Muscle of leg (tissue), 11 donors: Measurements from ENCODE around the gene QSOX1. TPM values are rescaled to one million over a fixed set of nuclear protein-coding genes. Genes with fewer than 3 reads are reported as not detected.
"Not testable (repeated sequence)": the region's sequence is repeated elsewhere in the genome, so short reads cannot be mapped to it uniquely, and the experiment has no call there.

Experiments
- DNase-seq: peaks from one replicate; pipeline ENCODE4 v3.0.0; 2013
- H3K27ac ChIP-seq: one replicate; pipeline ENCODE4 v1.5.1; 2013; ENCODE audit warnings: mild to moderate bottlenecking, low read length, control low read depth
- H3K27me3 ChIP-seq: one replicate; pipeline ENCODE4 v1.6.1; 2013; ENCODE audit warnings: low read length; ENCODE audit not compliant: control insufficient read depth, insufficient read depth
- H3K36me3 ChIP-seq: one replicate; pipeline ENCODE4 v1.6.1; 2013; ENCODE audit warnings: low read length; ENCODE audit not compliant: control insufficient read depth, insufficient read depth
- H3K4me1 ChIP-seq: one replicate; pipeline ENCODE4 v1.6.1; 2013; ENCODE audit warnings: low read length; ENCODE audit not compliant: control insufficient read depth, insufficient read depth
- H3K4me3 ChIP-seq: one replicate; pipeline ENCODE4 v1.5.1; 2013; ENCODE audit warnings: low read length, control low read depth
- H3K9me3 ChIP-seq: replicated peaks from 2 replicates; pipeline ENCODE4 v1.6.1; 2013; ENCODE audit warnings: low read depth, low read length; ENCODE audit not compliant: control insufficient read depth
- WGBS: methylation state at CpG from one replicate; pipeline ENCODE4 v1.1.5; 2013; ENCODE audit warnings: missing lambda C conversion rate; ENCODE audit not compliant: insufficient coverage; 5-methylcytosine and 5-hydroxymethylcytosine counted together
- polyA plus RNA-seq, 8 donors: library from polyadenylated mRNA; unstranded; fragments of 120-200 nt; gene quantifications; one replicate each; pipeline versions ENCODE4 v1.2.1 to v1.2.3, GENCODE V29; 2013; ENCODE audit warnings: inconsistent platforms in 1 of 8, low replicate concordance in 1 of 8; ENCODE audit not compliant: insufficient read length in 8 of 8, insufficient read depth in 1 of 8
- total RNA-seq: library from RNA; stranded (reverse); fragments of 120-200 nt; gene quantifications from one replicate; pipeline ENCODE4 v1.2.4, GENCODE V29; 2013

Gene QSOX1
- total and polyA plus RNA-seq, 9 donors = 16.0 to 43.5 (median 33.1) TPM

- H3K4me1 ChIP-seq = peaks cover 4% of the 10 kb centered on the region
- no peaks in the 10 kb centered on the region for H3K9me3 ChIP-seq
- H3K27ac ChIP-seq = no peak overlapping the region
- no peak overlapping the region for H3K4me3 ChIP-seq
- DNase-seq = no peak
- no peaks in the 10 kb centered on the region for H3K27me3 ChIP-seq
- H3K36me3 ChIP-seq = peaks cover 19% of the 10 kb centered on the region
- 83% methylated on average over 1 of the region's 3 CpGs for WGBS
These were observed 40.7 kb downstream of the QSOX1 start for GRCh38 chr1:180195401-180195800.

DNA sequence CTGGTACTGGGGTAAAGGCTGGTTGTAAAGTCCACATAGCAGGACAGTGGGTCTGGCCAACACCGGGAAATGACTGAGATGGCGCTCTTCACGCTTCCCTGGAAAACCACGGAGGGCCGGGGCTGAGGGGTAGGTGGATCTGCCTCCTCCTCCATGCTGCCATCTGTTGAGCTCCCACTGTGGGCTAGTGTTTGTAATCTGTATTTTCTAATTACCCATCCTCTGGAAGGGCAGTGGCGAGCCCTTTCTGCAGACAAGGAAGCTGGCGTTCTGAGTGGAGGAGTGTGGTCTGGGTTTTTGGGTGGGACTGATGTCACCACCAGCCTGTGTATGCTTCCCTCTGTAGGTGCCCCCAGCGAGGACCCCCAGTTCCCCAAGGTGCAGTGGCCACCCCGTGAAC lies 41.2 kb downstream of the QSOX1 start:
- Histone ChIP-seq H3K27me3 (no peaks in the 10 kb centered on the region), H3K9me3 (no peaks in the 10 kb centered on the region), H3K27ac (no peak overlapping the region), H3K4me1 (peaks cover 4% of the 10 kb centered on the region), H3K36me3 (peaks cover 15% of the 10 kb centered on the region), H3K4me3 (no peak overlapping the region)
- WGBS = 88% methylated on average over 3 of the region's 9 CpGs
- no peak for DNase-seq

DNA sequence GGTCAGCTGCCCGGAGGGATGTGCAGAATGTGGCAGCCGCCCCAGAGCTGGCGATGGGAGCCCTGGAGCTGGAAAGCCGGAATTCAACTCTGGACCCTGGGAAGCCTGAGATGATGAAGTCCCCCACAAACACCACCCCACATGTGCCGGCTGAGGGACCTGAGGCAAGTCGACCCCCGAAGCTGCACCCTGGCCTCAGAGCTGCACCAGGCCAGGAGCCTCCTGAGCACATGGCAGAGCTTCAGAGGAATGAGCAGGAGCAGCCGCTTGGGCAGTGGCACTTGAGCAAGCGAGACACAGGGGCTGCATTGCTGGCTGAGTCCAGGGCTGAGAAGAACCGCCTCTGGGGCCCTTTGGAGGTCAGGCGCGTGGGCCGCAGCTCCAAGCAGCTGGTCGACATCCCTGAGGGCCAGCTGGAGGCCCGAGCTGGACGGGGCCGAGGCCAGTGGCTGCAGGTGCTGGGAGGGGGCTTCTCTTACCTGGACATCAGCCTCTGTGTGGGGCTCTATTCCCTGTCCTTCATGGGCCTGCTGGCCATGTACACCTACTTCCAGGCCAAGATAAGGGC lies 41.9 kb downstream of the QSOX1 start:
- Histone ChIP-seq H3K27me3 (no peaks in the 10 kb centered on the region), H3K4me3 (no peak overlapping the region), H3K9me3 (no peaks in the 10 kb centered on the region), H3K36me3 (peaks cover 9% of the 10 kb centered on the region), H3K27ac (no peak overlapping the region), H3K4me1 (peaks cover 4% of the 10 kb centered on the region)
- 83% methylated on average over 10 of the region's 17 CpGs for WGBS
- DNase-seq = no peak

- no peak overlapping the region for H3K4me3 ChIP-seq
- no peak overlapping the region for H3K27ac ChIP-seq
- no peaks in the 10 kb centered on the region for H3K9me3 ChIP-seq
- peaks cover 8% of the 10 kb centered on the region for H3K36me3 ChIP-seq
- peaks cover 2% of the 10 kb centered on the region for H3K27me3 ChIP-seq
- H3K4me1 ChIP-seq = peaks cover 4% of the 10 kb centered on the region
- 52% methylated on average over 3 of the region's 5 CpGs for WGBS
- no peak for DNase-seq
These were observed 42.6 kb downstream of the QSOX1 start for GRCh38 chr1:180197231-180197630.

DNA sequence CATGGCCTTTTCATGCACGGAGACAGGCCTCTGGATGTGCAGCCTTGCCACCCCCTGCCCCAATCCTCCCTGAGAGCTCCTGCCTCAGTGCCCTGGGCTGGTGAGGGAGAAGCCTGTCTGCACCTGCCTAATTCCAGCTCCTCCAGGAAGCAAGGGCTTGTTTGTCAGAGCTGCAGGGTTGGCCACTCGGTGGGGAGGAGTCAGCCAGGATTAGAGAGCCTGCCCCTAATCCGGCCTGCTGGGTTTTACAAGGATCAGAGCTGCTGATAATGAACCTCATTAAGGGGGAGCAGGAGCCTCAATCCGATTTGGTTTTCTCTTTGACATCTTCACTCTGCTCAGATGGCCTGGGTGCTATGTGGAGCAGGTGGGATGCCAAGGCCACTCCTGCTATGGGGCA lies 43.5 kb downstream of the QSOX1 start:
- Histone ChIP-seq H3K9me3 (no peaks in the 10 kb centered on the region), H3K4me3 (no peak overlapping the region), H3K27me3 (peaks cover 2% of the 10 kb centered on the region), H3K27ac (no peak overlapping the region), H3K36me3 (peaks cover 8% of the 10 kb centered on the region), H3K4me1 (peaks cover 4% of the 10 kb centered on the region)
- DNase-seq = no peak
- 52% methylated on average over 3 of the region's 4 CpGs for WGBS

DNA sequence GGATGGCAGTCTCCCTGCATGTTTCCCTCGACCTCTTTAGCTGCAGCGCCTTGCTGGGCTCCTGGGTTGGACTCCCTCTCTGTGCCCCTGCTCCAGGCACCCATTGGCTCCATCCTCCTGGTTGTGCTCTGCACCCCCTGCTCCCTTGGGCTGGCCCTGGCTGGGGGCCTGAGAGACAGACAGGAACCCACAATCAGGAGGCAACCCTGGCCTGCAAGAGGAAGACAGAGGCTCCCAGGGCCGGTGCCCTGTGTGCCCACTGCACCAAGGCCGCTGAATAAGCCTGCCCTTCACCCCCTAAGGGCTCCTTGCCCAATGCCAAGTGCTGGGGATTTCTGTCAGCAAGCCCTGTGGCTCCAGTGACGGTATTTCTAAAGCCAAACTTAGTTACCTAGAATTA lies 43.9 kb downstream of the QSOX1 start:
- Histone ChIP-seq H3K9me3 (no peaks in the 10 kb centered on the region), H3K4me1 (peaks cover 4% of the 10 kb centered on the region), H3K27ac (no peak overlapping the region), H3K27me3 (peaks cover 2% of the 10 kb centered on the region), H3K36me3 (peaks cover 8% of the 10 kb centered on the region), H3K4me3 (no peak overlapping the region)
- 89% methylated on average over 5 of the region's 5 CpGs for WGBS
- DNase-seq = no peak

DNA sequence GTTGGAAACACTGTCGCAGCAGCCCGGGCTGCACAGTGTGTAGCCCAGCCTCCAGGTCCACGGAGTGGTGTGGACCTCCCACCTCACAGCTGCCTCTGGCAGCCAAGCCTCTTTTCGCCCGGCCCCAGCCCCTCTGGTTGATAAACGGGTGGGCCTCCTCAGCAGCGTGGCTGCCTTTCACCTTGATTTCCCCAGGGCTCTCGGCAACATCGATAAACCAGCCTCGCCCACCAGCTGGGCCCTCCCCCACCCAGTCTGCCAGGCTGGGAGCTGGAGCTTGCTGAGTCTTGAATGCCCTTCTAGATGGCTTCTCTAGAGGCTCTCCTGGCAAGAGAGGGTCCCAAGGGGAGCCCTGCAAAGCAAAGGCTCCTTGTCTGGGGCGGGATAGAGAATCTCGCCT lies 44.3 kb downstream of the QSOX1 start:
- H3K27ac ChIP-seq = no peak overlapping the region
- H3K36me3 ChIP-seq = peaks cover 8% of the 10 kb centered on the region
- WGBS = 79% methylated on average over 12 of the region's 12 CpGs
- H3K9me3 ChIP-seq = no peaks in the 10 kb centered on the region
- peaks cover 2% of the 10 kb centered on the region for H3K27me3 ChIP-seq
- peaks cover 4% of the 10 kb centered on the region for H3K4me1 ChIP-seq
- DNase-seq = no peak
- H3K4me3 ChIP-seq = no peak overlapping the region

GRCh38 chr1:180201451-180202200 lies 47.0 kb downstream of the QSOX1 start:
- 80% methylated on average over 6 of the region's 7 CpGs for WGBS

GRCh38 chr1:180202588-180202987 lies 47.9 kb downstream of the QSOX1 start:
- not testable (repeated sequence) for H3K27ac ChIP-seq, H3K9me3 ChIP-seq, H3K27me3 ChIP-seq, H3K4me3 ChIP-seq, H3K36me3 ChIP-seq, H3K4me1 ChIP-seq, DNase-seq
- 80% methylated on average over 4 of the region's 5 CpGs for WGBS

More at GRCh38 chr1:180201451-180202200, 47.0 kb downstream of the QSOX1 start:
- Histone ChIP-seq H3K4me3 (no peak overlapping the region), H3K27me3 (peaks cover 4% of the 10 kb centered on the region), H3K36me3 (peaks cover 1% of the 10 kb centered on the region), H3K4me1 (no peaks in the 10 kb centered on the region), H3K27ac (no peak overlapping the region), H3K9me3 (no peaks in the 10 kb centered on the region)
- no peak for DNase-seq

DNA sequence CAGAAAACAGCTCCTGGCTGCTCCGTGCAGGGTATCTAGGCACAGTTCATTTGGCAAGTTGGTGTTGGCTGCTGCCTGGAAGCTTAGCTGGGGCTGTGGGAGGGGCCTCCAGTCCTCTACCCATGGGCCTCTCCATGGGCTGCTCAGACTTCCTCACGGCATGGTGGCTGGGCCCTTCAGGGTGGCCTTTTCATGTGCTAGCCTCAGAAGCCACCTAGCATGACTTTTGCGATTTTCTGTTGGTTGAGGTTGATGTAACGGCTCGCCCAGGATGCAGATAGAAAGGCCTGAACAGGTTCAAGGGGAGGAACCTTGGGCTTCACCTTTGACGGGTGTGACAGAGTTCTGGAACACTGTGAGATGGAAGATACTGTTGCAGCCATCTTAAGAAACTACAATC lies 49.6 kb downstream of the QSOX1 start:
- 86% methylated on average over 5 of the region's 6 CpGs for WGBS
- no peaks in the 10 kb centered on the region for H3K4me1 ChIP-seq
- peaks cover 14% of the 10 kb centered on the region for H3K27me3 ChIP-seq
- no peaks in the 10 kb centered on the region for H3K9me3 ChIP-seq
- no peak for DNase-seq
- no peak overlapping the region for H3K4me3 ChIP-seq
- no peaks in the 10 kb centered on the region for H3K36me3 ChIP-seq
- H3K27ac ChIP-seq = no peak overlapping the region
